ENCODE results near the gene LHPP.

GRCh38 chr10:124602646-124603365 is 141.2 kb downstream of the LHPP start:
- TF ChIP-seq EZH2 (IDR thresholded peaks at IDR 0.05): no peak
- TF ChIP-seq POLR2AphosphoS5 (IDR thresholded peaks at IDR 0.05; ENCODE audit: borderline replicate concordance, low read depth, low read length): no peak

Measured in SK-N-MC (cell line).